ENCODE results near the gene REPS2.

DNA sequence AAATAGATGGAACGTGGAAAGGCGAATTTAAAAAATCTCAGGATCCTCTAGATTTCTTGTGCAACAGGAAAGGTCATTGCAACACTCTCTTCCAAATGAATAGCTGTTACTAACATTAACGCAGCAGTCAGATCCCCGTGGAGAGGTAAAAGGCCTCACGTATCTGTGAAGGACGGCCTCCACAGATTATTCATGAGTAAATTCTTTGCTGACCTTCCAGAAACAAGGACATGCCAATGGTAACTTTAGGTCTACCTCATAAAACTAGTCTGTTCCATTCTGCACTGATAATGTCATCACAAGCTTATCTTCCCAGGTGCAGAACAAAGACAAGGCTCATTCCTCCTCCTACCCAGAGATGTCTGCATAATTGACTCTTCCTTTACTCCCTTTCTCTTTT is 16.1 kb upstream of the REPS2 start:
- TF ChIP-seq, protein P1, sequence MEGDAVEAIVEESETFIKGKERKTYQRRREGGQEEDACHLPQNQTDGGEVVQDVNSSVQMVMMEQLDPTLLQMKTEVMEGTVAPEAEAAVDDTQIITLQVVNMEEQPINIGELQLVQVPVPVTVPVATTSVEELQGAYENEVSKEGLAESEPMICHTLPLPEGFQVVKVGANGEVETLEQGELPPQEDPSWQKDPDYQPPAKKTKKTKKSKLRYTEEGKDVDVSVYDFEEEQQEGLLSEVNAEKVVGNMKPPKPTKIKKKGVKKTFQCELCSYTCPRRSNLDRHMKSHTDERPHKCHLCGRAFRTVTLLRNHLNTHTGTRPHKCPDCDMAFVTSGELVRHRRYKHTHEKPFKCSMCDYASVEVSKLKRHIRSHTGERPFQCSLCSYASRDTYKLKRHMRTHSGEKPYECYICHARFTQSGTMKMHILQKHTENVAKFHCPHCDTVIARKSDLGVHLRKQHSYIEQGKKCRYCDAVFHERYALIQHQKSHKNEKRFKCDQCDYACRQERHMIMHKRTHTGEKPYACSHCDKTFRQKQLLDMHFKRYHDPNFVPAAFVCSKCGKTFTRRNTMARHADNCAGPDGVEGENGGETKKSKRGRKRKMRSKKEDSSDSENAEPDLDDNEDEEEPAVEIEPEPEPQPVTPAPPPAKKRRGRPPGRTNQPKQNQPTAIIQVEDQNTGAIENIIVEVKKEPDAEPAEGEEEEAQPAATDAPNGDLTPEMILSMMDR (IDR thresholded peaks at IDR 0.05; ENCODE audit: low read length), result no peak
- TF ChIP-seq EZH2 (optimal IDR thresholded peaks at IDR 0.05; ENCODE audit: low read depth, low read length), result no peak
